ENCODE measurements around the gene GDF11.
"Not testable (repeated sequence)": the region's sequence is repeated elsewhere in the genome, so short reads cannot be mapped to it uniquely, and the experiment has no call there.

The GDF11 gene

GRCh38 chr12:55741931-55742680 lies 816 bp upstream of the GDF11 start:
- DNase-seq (ENCODE audit: low read depth) = no peak

- peak; percentile 18 for DNase-seq (ENCODE audit: low read depth)
These were observed 751 bp downstream of the GDF11 start for GRCh38 chr12:55743406-55744339.

GRCh38 chr12:55744340-55745030 lies 1.6 kb downstream of the GDF11 start:
- no peak for DNase-seq (ENCODE audit: low read depth)

GRCh38 chr12:55745361-55746173 lies 2.6 kb downstream of the GDF11 start:
- no peak for DNase-seq (ENCODE audit: low read depth)

- no peak for DNase-seq (ENCODE audit: low read depth)
These were observed 3.4 kb downstream of the GDF11 start for GRCh38 chr12:55746174-55746912.

GRCh38 chr12:55746913-55747231 lies 4.0 kb downstream of the GDF11 start:
- DNase-seq (ENCODE audit: low read depth) = no peak

- no peak for DNase-seq (ENCODE audit: low read depth)
These were observed 5.5 kb downstream of the GDF11 start for GRCh38 chr12:55748230-55748993.

GRCh38 chr12:55755246-55755645 lies 12.3 kb downstream of the GDF11 start:
- no peak for DNase-seq (ENCODE audit: low read depth)

GRCh38 chr12:55757701-55758100 lies 14.8 kb downstream of the GDF11 start:
- DNase-seq (ENCODE audit: low read depth) = no peak

- DNase-seq (ENCODE audit: low read depth) = not testable (repeated sequence)
These were observed 15.7 kb downstream of the GDF11 start for GRCh38 chr12:55758575-55758974.

- no peak for DNase-seq (ENCODE audit: low read depth)
These were observed 17.7 kb downstream of the GDF11 start for GRCh38 chr12:55760663-55761062.

GRCh38 chr12:55762646-55763045 lies 19.7 kb downstream of the GDF11 start:
- DNase-seq (ENCODE audit: low read depth) = no peak

- DNase-seq (ENCODE audit: low read depth) = no peak
These were observed 22.9 kb downstream of the GDF11 start for GRCh38 chr12:55765736-55766290.

- DNase-seq (ENCODE audit: low read depth) = no peak
These were observed 24.2 kb downstream of the GDF11 start for GRCh38 chr12:55767156-55767555.

- DNase-seq (ENCODE audit: low read depth) = no peak
These were observed 28.8 kb downstream of the GDF11 start for GRCh38 chr12:55771736-55772135.

- DNase-seq (ENCODE audit: low read depth) = no peak
These were observed 34.9 kb downstream of the GDF11 start for GRCh38 chr12:55777856-55778255.

GRCh38 chr12:55780685-55781084 lies 37.8 kb downstream of the GDF11 start:
- DNase-seq (ENCODE audit: low read depth) = no peak

- no peak for DNase-seq (ENCODE audit: low read depth)
These were observed 45.6 kb downstream of the GDF11 start for GRCh38 chr12:55788546-55788945.

- DNase-seq (ENCODE audit: low read depth) = no peak
These were observed 46.2 kb downstream of the GDF11 start for GRCh38 chr12:55789171-55789570.

- no peak for DNase-seq (ENCODE audit: low read depth)
These were observed 47.0 kb downstream of the GDF11 start for GRCh38 chr12:55789893-55790292.

Measured in T follicular helper cell (primary cell).